Glutamatergic neuron (in vitro differentiated cells): ENCODE results near the gene RBMS1. TPM values are rescaled to one million over a fixed set of nuclear protein-coding genes. Genes with fewer than 3 reads are reported as not detected.
A peak's percentile ranks its signal among the peaks of the same experiment; 100 is the strongest.
"Not testable (repeated sequence)": the region's sequence is repeated elsewhere in the genome, so short reads cannot be mapped to it uniquely, and the experiment has no call there.

Source experiments
- DNase-seq: peaks from one replicate; pipeline ENCODE4 v3.0.0; 2022
- H3K27ac Mint-ChIP-seq: one replicate; pipeline ENCODE4 v1.8.0; 2020; ENCODE audit warnings: mild to moderate bottlenecking, mixed read lengths, inconsistent platforms; ENCODE audit not compliant: unreplicated experiment
- H3K27me3 Mint-ChIP-seq: one replicate; pipeline ENCODE4 v1.8.0; 2020; ENCODE audit warnings: mild to moderate bottlenecking, moderate library complexity, mixed read lengths, inconsistent platforms; ENCODE audit not compliant: unreplicated experiment
- H3K36me3 Mint-ChIP-seq: one replicate; pipeline ENCODE4 v1.8.0; 2020; ENCODE audit warnings: mild to moderate bottlenecking, mixed read lengths, inconsistent platforms; ENCODE audit not compliant: unreplicated experiment
- H3K4me1 Mint-ChIP-seq: one replicate; pipeline ENCODE4 v1.8.0; 2020; ENCODE audit warnings: mild to moderate bottlenecking, low read depth, mixed read lengths, inconsistent platforms; ENCODE audit not compliant: unreplicated experiment
- H3K4me3 Mint-ChIP-seq: one replicate; pipeline ENCODE4 v1.8.0; 2020; ENCODE audit warnings: mild to moderate bottlenecking, mixed read lengths, inconsistent platforms; ENCODE audit not compliant: unreplicated experiment
- H3K9me3 Mint-ChIP-seq: one replicate; pipeline ENCODE4 v1.8.0; 2020; ENCODE audit warnings: mild to moderate bottlenecking, moderate library complexity, mixed read lengths, inconsistent platforms; ENCODE audit not compliant: unreplicated experiment
- total RNA-seq: library from RNA; stranded (reverse); fragmentation: NEBNext Ultra II Directional; extraction: Animal tissue kit (Norgen Biotek cat#: 25700); gene quantifications from one replicate; pipeline ENCODE4 v1.2.1, GENCODE V29; 2021; ENCODE audit not compliant: unreplicated experiment
- TF ChIP-seq, protein P1 (sequence below): fragments of 200-600 bp; sonication (generic); IDR thresholded peaks from one replicate; pipeline ENCODE4 v1.5.0; 2021; ENCODE audit not compliant: partially characterized antibody, unreplicated experiment

The RBMS1 gene
- total RNA-seq, 1 donor from 2014 or later: 142 TPM

DNA sequence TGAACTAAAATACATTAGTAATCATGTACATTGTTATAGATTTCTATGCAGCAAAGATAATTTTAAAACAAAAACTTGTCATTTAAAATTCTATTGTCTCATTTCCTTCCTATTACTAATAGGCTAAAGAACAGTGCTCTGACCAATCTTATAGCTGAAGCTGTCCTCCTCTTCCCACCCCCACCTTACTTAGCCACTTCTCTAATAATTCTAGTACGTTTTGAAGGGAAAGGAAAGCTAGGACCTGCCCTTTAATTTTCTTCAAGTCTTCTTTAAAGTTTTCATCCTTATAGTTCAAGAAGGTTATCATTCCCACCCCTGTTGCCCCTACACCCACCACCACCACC, 121.6 kb downstream of the RBMS1 start:
- no peak overlapping the region for H3K27ac Mint-ChIP-seq
- no peak for DNase-seq
- peaks cover 40% of the 10 kb centered on the region for H3K4me1 Mint-ChIP-seq
- H3K36me3 Mint-ChIP-seq: no peaks in the 10 kb centered on the region
- no peak overlapping the region for H3K4me3 Mint-ChIP-seq
- TF ChIP-seq, protein P1, sequence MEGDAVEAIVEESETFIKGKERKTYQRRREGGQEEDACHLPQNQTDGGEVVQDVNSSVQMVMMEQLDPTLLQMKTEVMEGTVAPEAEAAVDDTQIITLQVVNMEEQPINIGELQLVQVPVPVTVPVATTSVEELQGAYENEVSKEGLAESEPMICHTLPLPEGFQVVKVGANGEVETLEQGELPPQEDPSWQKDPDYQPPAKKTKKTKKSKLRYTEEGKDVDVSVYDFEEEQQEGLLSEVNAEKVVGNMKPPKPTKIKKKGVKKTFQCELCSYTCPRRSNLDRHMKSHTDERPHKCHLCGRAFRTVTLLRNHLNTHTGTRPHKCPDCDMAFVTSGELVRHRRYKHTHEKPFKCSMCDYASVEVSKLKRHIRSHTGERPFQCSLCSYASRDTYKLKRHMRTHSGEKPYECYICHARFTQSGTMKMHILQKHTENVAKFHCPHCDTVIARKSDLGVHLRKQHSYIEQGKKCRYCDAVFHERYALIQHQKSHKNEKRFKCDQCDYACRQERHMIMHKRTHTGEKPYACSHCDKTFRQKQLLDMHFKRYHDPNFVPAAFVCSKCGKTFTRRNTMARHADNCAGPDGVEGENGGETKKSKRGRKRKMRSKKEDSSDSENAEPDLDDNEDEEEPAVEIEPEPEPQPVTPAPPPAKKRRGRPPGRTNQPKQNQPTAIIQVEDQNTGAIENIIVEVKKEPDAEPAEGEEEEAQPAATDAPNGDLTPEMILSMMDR: no peak
- H3K9me3 Mint-ChIP-seq: no peaks in the 10 kb centered on the region
- peaks cover 6% of the 10 kb centered on the region for H3K27me3 Mint-ChIP-seq

DNA sequence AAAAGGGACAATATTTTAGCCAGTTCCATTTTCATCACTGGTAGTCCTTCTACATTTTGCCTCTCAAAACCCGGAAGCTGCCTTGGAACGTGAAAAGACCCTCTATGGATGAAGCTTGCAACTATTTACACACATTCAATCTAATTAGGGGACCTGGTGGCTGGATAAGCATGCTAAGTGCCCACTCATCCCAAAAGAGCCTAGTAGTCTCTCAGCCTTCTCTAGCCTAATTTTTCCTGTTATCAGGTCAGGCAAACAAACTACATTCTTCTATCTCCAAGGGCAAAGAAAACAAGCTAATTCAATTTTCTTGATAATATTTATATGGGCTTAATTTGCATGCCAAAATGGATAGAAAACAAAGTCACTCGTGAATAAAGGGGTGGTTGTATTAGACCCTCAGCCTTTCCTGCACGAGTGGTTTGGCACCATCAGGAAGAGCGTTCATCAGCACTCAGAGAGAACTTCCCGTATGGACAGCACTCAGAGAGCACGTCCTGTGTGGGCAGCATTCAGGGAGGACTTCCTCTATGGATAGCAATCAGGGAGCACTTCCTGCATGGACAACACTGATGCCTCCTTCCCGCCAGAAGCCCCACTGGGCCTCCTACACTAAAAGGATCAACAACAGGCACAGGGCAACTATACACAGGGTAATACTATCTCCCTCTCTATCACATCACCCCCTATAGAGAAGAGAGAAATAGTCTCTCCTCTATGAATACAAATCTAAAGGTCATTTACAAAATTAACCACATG, 122.2 kb downstream of the RBMS1 start:
- Mint-ChIP-seq H3K36me3 (no peaks in the 10 kb centered on the region), H3K27me3 (peaks cover 6% of the 10 kb centered on the region), H3K27ac (peak overlapping the region; percentile 76), H3K4me1 (peaks cover 38% of the 10 kb centered on the region), H3K4me3 (no peak overlapping the region), H3K9me3 (no peaks in the 10 kb centered on the region)
- TF ChIP-seq, protein P1: no peak
- DNase-seq: no peak

DNA sequence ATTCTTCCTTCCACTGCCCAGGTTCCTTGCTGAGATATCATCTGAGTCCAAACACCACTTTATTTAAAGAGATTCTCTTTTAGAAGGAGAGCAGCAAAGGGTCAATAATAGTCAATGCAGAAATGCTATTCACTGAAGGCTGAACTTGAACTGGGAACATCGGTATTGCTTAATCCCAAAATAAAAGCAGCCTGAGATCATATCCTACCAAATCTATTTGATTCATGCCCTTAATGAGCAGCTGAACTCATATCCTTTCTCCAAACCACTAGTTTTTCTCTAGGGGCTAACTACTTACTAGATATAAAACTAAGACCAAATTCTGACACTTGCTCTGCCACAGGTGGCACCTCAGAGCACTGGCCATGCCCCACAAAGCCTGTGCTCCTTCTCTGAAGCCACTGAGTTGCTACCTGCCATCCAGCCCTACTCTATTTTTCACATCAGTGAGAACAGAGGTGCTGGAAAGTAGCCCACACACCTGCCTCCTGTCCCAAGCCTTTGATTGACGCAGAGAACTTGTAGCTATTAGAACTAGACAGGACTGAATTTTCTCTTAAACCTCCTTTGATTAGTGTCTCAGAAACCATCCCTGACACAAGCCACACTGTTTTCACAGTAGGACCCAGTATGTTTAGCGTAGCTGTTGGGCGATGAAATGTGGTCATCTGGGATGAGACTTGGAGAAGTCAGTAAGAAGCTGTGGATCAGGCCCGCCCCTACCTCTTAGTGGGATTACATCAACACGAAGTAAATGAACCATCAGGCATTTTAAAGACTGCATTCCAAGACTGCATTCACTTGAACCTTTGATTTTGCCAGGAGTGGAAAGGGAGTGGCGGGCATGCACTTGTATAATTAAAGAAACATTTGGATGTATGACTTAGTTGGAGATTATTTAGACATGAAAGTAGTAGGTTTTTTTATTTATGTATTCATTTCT, 124.3 kb downstream of the RBMS1 start:
- peaks cover 5% of the 10 kb centered on the region for H3K27me3 Mint-ChIP-seq
- H3K27ac Mint-ChIP-seq: no peak overlapping the region
- no peak for DNase-seq
- no peak overlapping the region for H3K4me3 Mint-ChIP-seq
- H3K9me3 Mint-ChIP-seq: peaks cover 2% of the 10 kb centered on the region
- no peaks in the 10 kb centered on the region for H3K36me3 Mint-ChIP-seq
- peaks cover 43% of the 10 kb centered on the region for H3K4me1 Mint-ChIP-seq
- TF ChIP-seq, protein P1: no peak

DNA sequence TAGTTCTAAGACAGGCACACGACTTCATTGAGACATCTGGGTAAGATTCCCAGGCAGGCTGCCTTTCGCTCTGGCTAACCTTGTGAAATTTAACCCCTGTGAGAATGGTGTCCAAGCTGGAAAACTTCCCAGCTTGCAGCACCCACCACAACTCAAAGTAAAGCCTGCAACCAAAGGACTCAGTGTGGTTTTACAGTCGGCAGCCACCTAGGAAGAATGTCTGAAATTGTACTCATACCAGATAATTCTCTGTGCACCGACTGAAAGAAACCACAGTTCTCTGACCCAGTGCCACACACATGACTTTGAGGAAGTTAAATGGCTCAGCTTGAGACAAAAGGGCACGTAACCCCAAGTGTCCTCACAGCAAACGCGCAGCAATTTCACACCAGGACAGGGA, 125.7 kb downstream of the RBMS1 start:
- H3K27ac Mint-ChIP-seq: peak overlapping the region; percentile 78
- H3K4me1 Mint-ChIP-seq: peaks cover 42% of the 10 kb centered on the region
- peaks cover 5% of the 10 kb centered on the region for H3K27me3 Mint-ChIP-seq
- peak overlapping the region; percentile 59 for H3K4me3 Mint-ChIP-seq
- no peak for DNase-seq
- TF ChIP-seq, protein P1: no peak
- peaks cover 4% of the 10 kb centered on the region for H3K9me3 Mint-ChIP-seq
- no peaks in the 10 kb centered on the region for H3K36me3 Mint-ChIP-seq

DNA sequence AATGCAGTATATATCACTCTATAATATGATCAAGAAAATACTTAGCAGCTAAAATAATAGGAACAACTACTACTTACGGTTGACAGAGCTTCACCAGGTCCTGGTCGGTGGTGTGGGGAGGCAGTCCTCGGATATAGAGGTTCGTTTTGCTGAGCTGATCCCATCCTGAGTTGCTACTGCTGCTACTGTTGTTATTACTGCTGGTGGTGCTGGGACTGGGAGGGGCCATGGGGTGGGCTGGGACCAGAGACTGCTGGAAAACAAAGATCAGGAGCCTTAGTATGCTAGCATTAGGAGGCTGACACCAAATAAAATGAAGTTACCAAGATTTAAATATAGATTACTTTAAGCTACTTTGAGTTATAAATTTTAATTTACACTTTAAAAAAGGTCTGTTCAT, 126.5 kb downstream of the RBMS1 start:
- H3K4me3 Mint-ChIP-seq, DNase-seq, H3K27ac Mint-ChIP-seq, H3K9me3 Mint-ChIP-seq, H3K27me3 Mint-ChIP-seq, H3K36me3 Mint-ChIP-seq: not testable (repeated sequence)
- H3K4me1 Mint-ChIP-seq: peaks cover 37% of the 10 kb centered on the region
